Astrocyte (in vitro differentiated cells and primary cell): ENCODE measurements around the gene INPP4B. TPM values are rescaled to one million over a fixed set of nuclear protein-coding genes. Genes with fewer than 3 reads are reported as not detected.

ENCODE experiments used
- DNase-seq: peaks from one replicate; pipeline ENCODE4 v3.0.0-alpha.2; 2010; ENCODE audit warnings: low read depth
- FAIRE-seq: peaks from 2 replicates; lab custom pipeline; 2011; peaks lifted over from hg19 to GRCh38; lab: Jason Lieb, UNC
- H2AFZ ChIP-seq: 2 replicates; pipeline ENCODE4 v1.6.0; 2012; ENCODE audit warnings: low read depth, low read length, inconsistent platforms
- H3K27ac ChIP-seq: 2 replicates; pipeline ENCODE4 v1.5.1; 2011; ENCODE audit warnings: low read depth, low read length, inconsistent platforms
- H3K27me3 ChIP-seq: 2 replicates; pipeline ENCODE4 v1.6.0; 2011; ENCODE audit warnings: low read length, inconsistent platforms; ENCODE audit not compliant: insufficient read depth
- H3K36me3 ChIP-seq: 2 replicates; pipeline ENCODE4 v1.5.1; 2011; ENCODE audit warnings: low read length, inconsistent platforms; ENCODE audit not compliant: insufficient read depth
- H3K4me1 ChIP-seq: 2 replicates; pipeline ENCODE4 v1.5.1; 2011; ENCODE audit warnings: low read length, inconsistent platforms; ENCODE audit not compliant: insufficient read depth
- H3K4me2 ChIP-seq: 2 replicates; pipeline ENCODE4 v1.6.0; 2012; ENCODE audit warnings: low read length, inconsistent platforms
- H3K4me3 ChIP-seq: 2 replicates; pipeline ENCODE4 v1.5.1; 2011; ENCODE audit warnings: low read depth, mild to moderate bottlenecking, low read length, inconsistent platforms; ENCODE audit not compliant: insufficient read depth
- H3K79me2 ChIP-seq: 2 replicates; pipeline ENCODE4 v1.6.0; 2012; ENCODE audit warnings: mild to moderate bottlenecking, low read length, inconsistent platforms; ENCODE audit not compliant: insufficient read depth
- H3K9ac ChIP-seq: 2 replicates; pipeline ENCODE4 v1.6.0; 2012; ENCODE audit warnings: mild to moderate bottlenecking, low read length, inconsistent platforms
- H3K9me3 ChIP-seq: 2 replicates; pipeline ENCODE4 v1.5.1; 2012; ENCODE audit warnings: low read depth, mild to moderate bottlenecking, low read length, inconsistent platforms; ENCODE audit not compliant: insufficient read depth
- H4K20me1 ChIP-seq: 2 replicates; pipeline ENCODE4 v1.6.0; 2012; ENCODE audit warnings: low read length, inconsistent platforms; ENCODE audit not compliant: insufficient read depth
- H3K27ac Mint-ChIP-seq: one replicate; pipeline ENCODE4 v1.8.0; 2021; ENCODE audit warnings: mild to moderate bottlenecking, mixed read lengths; ENCODE audit not compliant: unreplicated experiment
- H3K27me3 Mint-ChIP-seq: one replicate; pipeline ENCODE4 v1.8.0; 2021; ENCODE audit warnings: low read depth, mixed read lengths; ENCODE audit not compliant: unreplicated experiment
- H3K36me3 Mint-ChIP-seq: one replicate; pipeline ENCODE4 v1.8.0; 2021; ENCODE audit warnings: low read depth, mixed read lengths; ENCODE audit not compliant: unreplicated experiment
- H3K4me1 Mint-ChIP-seq: one replicate; pipeline ENCODE4 v1.8.0; 2021; ENCODE audit warnings: low read depth, mixed read lengths; ENCODE audit not compliant: unreplicated experiment
- H3K4me3 Mint-ChIP-seq: one replicate; pipeline ENCODE4 v1.8.0; 2021; ENCODE audit warnings: mild to moderate bottlenecking, moderate library complexity, mixed read lengths; ENCODE audit not compliant: unreplicated experiment
- H3K9me3 Mint-ChIP-seq: one replicate; pipeline ENCODE4 v1.8.0; 2021; ENCODE audit warnings: mild to moderate bottlenecking, mixed read lengths; ENCODE audit not compliant: unreplicated experiment
- CTCF ChIP-seq: IDR thresholded peaks from 2 replicates; pipeline ENCODE4 v1.5.1; 2011; ENCODE audit warnings: low read depth, mild to moderate bottlenecking, inconsistent platforms, low read length, moderate library complexity; ENCODE audit not compliant: insufficient read depth
- EZH2 ChIP-seq: IDR thresholded peaks from 2 replicates; pipeline ENCODE4 v1.6.1; 2012; ENCODE audit warnings: mild to moderate bottlenecking, low read length, inconsistent platforms; ENCODE audit not compliant: insufficient read depth
- total RNA-seq: library from RNA; stranded (reverse); gene quantifications from 2 replicates; pipeline ENCODE4 v1.2.1, GENCODE V29; 2021

INPP4B gene
- total RNA-seq, 1 donor from 2014 or later = 2.8 TPM

DNA sequence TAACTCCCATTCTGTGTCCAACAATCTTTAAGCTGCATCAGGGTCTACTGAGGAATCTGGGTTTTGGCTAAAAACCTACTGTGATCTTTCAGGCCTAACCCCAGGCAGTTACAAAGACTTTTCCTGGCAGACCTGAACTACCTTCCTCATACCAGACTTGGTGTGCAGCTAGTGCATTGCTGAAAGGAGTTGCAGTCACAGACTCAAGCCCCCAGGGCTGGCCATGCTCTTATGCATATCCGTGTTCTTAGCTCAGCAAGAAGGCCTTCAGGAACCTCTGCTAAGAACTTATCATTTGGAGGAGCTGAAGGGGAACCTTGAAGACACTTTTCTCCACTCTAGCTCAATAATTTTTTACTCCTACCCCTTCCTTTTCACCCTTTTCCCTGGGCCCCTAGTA, 147.5 kb downstream of the INPP4B start:
- H3K27me3 Mint-ChIP-seq = peaks cover 2% of the 10 kb centered on the region
- no peak overlapping the region for H3K4me3 ChIP-seq
- no peak for TF ChIP-seq CTCF
- TF ChIP-seq EZH2 = no peak
- no peak overlapping the region for H3K4me2 ChIP-seq
- DNase-seq = no peak
- H3K9me3 Mint-ChIP-seq = no peaks in the 10 kb centered on the region
- no peak overlapping the region for H3K27ac Mint-ChIP-seq
- no peak overlapping the region for H3K9ac ChIP-seq
- H4K20me1 ChIP-seq = no peaks in the 10 kb centered on the region
- H3K36me3 ChIP-seq = no peaks in the 10 kb centered on the region
- H3K9me3 ChIP-seq = no peaks in the 10 kb centered on the region
- no peak overlapping the region for H3K4me3 Mint-ChIP-seq
- H3K36me3 Mint-ChIP-seq = no peaks in the 10 kb centered on the region
- no peaks in the 10 kb centered on the region for H3K4me1 ChIP-seq
- H3K4me1 Mint-ChIP-seq = no peaks in the 10 kb centered on the region
- H3K27me3 ChIP-seq = no peaks in the 10 kb centered on the region
- FAIRE-seq = no peak
- no peak overlapping the region for H2AFZ ChIP-seq
- no peaks in the 10 kb centered on the region for H3K79me2 ChIP-seq
- H3K27ac ChIP-seq = no peak overlapping the region

- H3K79me2 ChIP-seq = no peaks in the 10 kb centered on the region
- H2AFZ ChIP-seq = no peak overlapping the region
- Mint-ChIP-seq H3K4me1 (no peaks in the 10 kb centered on the region), H3K36me3 (no peaks in the 10 kb centered on the region), H3K27ac (no peak overlapping the region), H3K27me3 (peaks cover 2% of the 10 kb centered on the region), H3K4me3 (no peak overlapping the region), H3K9me3 (no peaks in the 10 kb centered on the region)
- FAIRE-seq (no peak), DNase-seq (no peak)
- H3K4me1 ChIP-seq = no peaks in the 10 kb centered on the region
- H3K36me3 ChIP-seq = no peaks in the 10 kb centered on the region
- H4K20me1 ChIP-seq = no peaks in the 10 kb centered on the region
- no peak overlapping the region for H3K4me2 ChIP-seq
- no peaks in the 10 kb centered on the region for H3K27me3 ChIP-seq
- no peak overlapping the region for H3K27ac ChIP-seq
- no peak overlapping the region for H3K4me3 ChIP-seq
- no peak overlapping the region for H3K9ac ChIP-seq
- no peaks in the 10 kb centered on the region for H3K9me3 ChIP-seq
- TF ChIP-seq EZH2 = no peak
Measured at GRCh38 chr4:142697928-142698327, 148.2 kb downstream of the INPP4B start.

DNA sequence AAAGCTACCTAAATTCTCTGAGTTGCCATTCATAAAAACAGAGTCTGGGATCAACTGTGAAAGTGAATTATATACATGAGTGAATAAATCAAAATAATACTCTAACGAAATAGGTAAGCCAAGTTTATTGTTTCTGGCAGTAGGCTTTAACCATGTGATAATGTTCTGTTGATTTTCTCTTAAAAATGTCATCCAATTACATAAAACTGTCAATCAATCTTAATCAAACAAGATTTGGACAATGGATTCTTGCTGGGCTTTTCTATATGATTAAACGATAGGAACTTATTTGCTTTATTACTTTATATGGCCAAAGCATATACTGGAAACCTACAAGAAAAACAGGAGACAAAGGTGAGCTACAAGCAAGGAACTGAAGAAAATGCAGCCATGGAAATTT, 148.8 kb downstream of the INPP4B start:
- no peak overlapping the region for H3K4me3 ChIP-seq
- H3K79me2 ChIP-seq = no peaks in the 10 kb centered on the region
- H3K27ac ChIP-seq = no peak overlapping the region
- DNase-seq (no peak), FAIRE-seq (no peak)
- Mint-ChIP-seq H3K36me3 (no peaks in the 10 kb centered on the region), H3K9me3 (no peaks in the 10 kb centered on the region), H3K4me1 (no peaks in the 10 kb centered on the region), H3K27ac (no peak overlapping the region), H3K27me3 (peaks cover 2% of the 10 kb centered on the region), H3K4me3 (no peak overlapping the region)
- no peaks in the 10 kb centered on the region for H4K20me1 ChIP-seq
- H3K27me3 ChIP-seq = no peaks in the 10 kb centered on the region
- TF ChIP-seq EZH2 = no peak
- no peak for TF ChIP-seq CTCF
- no peaks in the 10 kb centered on the region for H3K4me1 ChIP-seq
- H3K4me2 ChIP-seq = no peak overlapping the region
- no peak overlapping the region for H2AFZ ChIP-seq
- no peak overlapping the region for H3K9ac ChIP-seq
- H3K36me3 ChIP-seq = no peaks in the 10 kb centered on the region
- H3K9me3 ChIP-seq = no peaks in the 10 kb centered on the region
